ACC112 (cell line): Measurements from ENCODE around the gene DNASE2B.
A peak's percentile ranks its signal among the peaks of the same experiment; 100 is the strongest.
"Not testable (repeated sequence)": the region's sequence is repeated elsewhere in the genome, so short reads cannot be mapped to it uniquely, and the experiment has no call there.

Experiments used
- H2AFZ ChIP-seq: fragments of 200-600 bp; sonication (generic); one replicate; pipeline ENCODE4 v1.6.0; 2017; ENCODE audit warnings: antibody characterized with exemption, low read length; ENCODE audit not compliant: unreplicated experiment
- H3K27ac ChIP-seq: fragments of 200-600 bp; sonication (generic); 2 replicates; pipeline ENCODE4 v1.5.1; 2014; ENCODE audit warnings: low read depth, mild to moderate bottlenecking, antibody characterized with exemption, low read length, moderate library complexity
- H3K27me3 ChIP-seq: fragments of 200-600 bp; sonication (generic); 2 replicates; pipeline ENCODE4 v1.6.1; 2014; ENCODE audit warnings: mild to moderate bottlenecking, antibody characterized with exemption, low read length, moderate library complexity, mixed read lengths; ENCODE audit not compliant: insufficient read depth
- H3K36me3 ChIP-seq: fragments of 200-600 bp; sonication (generic); 2 replicates; pipeline ENCODE4 v1.6.1; 2016; ENCODE audit warnings: mild to moderate bottlenecking, antibody characterized with exemption, low read length, moderate library complexity, mixed read lengths; ENCODE audit not compliant: insufficient read depth
- H3K4me1 ChIP-seq: fragments of 200-600 bp; sonication (generic); one replicate; pipeline ENCODE4 v1.6.1; 2016; ENCODE audit warnings: low read length, mixed read lengths; ENCODE audit not compliant: insufficient read depth, unreplicated experiment, control insufficient read depth
- H3K4me3 ChIP-seq: fragments of 200-600 bp; sonication (generic); 2 replicates; pipeline ENCODE4 v1.5.1; 2014; ENCODE audit warnings: mild to moderate bottlenecking, low read depth, low read length
- H3K79me2 ChIP-seq: fragments of 200-600 bp; sonication (generic); one replicate; pipeline ENCODE4 v1.6.0; 2016; ENCODE audit warnings: low read length; ENCODE audit not compliant: control insufficient read depth, unreplicated experiment, insufficient read depth

The DNASE2B gene

DNA sequence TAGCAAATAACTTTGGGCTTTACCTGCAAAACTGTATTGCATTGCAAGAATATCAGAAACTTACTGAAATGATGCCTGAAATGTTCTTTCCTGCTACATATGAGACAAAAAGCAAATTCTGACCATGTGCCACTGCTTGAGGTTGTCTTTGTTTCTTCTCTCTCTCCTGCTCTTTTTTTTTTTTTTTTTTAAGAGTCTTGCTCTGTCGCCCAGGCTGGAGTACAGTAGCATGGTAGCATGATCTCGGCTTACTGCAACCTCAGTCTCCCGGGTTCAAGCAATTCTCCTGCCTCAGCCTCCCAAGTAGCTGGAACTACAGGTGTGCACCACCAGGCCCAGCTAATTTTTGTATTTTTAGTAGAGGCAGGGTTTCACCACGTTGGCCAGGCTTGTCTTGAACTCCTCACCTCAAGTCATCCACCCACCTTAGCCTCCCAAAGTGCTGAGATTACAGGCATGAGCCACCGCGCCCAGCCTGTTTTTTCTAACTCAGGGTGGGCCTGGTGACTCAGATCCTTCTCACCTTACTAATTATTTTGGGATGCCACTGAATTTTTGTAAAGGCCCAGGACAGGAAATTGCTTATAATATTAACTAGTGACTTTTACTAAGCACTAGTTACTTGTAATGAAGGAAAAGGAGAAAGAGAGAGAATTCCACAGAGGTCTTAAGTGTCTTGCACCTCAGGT, 35.9 kb downstream of the DNASE2B start:
- peak overlapping the region; percentile 92 for H2AFZ ChIP-seq
- no peak overlapping the region for H3K27ac ChIP-seq

DNA sequence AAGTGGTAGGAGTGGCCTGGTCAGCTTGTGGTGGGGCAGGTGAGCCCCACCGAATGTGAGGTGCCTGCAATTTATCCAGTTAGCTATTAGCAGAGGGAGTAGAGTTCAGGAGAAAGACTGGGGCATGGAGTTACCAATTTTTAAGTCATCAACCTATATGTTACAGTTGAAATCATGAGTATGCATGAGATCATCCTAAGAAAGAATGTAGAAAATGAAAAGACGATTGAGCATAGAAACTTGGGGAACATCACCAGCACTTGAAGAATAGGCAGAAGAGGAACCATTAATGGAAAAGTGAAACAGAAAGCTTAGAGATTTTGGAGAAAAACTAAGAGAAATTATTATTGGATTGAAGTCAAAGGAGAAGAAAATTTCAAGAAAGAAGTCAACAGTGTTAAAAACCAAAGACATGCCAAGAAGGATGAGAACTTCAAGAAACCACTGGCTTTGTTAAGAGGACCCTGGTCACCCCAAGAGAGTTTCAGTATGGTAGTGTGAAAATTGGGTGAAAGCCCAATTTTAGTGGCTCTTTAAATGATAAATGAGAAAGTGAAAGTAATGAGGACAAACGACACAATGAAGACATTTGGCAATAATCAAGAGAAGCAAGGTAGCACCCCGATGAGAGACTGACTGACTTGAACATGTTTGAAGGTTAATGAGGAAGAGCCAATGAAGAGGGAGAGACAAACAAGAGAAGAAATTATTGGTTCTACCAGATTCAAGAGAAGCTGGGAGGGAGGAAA, 36.7 kb downstream of the DNASE2B start:
- Histone ChIP-seq H3K27me3 (no peaks in the 10 kb centered on the region), H3K4me1 (peaks cover 24% of the 10 kb centered on the region), H2AFZ (peak overlapping the region; percentile 92), H3K79me2 (no peaks in the 10 kb centered on the region), H3K4me3 (peak overlapping the region; percentile 70), H3K27ac (no peak overlapping the region), H3K36me3 (no peaks in the 10 kb centered on the region)

More for the DNA sequence above, 35.9 kb downstream of the DNASE2B start:
- Histone ChIP-seq H3K36me3 (no peaks in the 10 kb centered on the region), H3K4me1 (peaks cover 24% of the 10 kb centered on the region), H3K27me3 (no peaks in the 10 kb centered on the region), H3K79me2 (no peaks in the 10 kb centered on the region), H3K4me3 (peak overlapping the region; percentile 70)

DNA sequence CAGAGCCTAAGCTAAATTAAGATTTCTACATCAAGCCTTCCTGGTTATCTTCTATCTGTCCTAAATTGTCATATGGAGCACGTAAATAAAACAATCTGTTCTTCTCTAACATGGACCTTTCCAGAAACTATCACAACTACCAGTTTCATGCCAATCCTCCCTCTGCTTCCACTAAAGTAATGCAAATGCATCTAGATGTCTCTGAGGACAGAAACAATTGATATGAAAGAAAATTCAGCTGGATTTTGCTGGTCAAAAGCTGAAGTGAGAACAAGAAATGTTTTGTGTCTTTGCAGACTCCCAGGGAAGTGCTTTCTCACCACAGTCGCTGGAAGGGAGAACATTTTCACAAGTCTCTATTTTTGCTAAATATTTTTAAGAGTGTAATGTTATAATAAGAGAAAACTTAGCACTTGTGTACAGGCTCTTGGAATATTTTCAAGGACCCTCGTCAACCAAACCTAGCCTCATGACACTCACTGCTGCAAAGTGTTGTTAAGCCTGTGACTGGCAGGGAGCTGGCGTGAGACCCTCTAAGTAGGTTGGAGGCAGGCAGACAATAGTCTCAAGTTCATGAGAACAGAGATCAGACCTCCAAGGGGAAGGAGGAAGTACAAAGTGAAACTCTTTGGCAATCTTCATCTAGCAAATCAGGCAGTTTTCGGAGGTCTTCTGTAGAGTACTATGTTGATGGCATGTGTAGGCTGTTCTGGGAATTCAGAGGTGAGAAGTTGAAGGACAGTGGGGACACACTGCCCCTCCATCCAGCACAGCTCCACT, 38.8 kb downstream of the DNASE2B start:
- Histone ChIP-seq H3K79me2 (no peaks in the 10 kb centered on the region), H2AFZ (no peak overlapping the region), H3K4me1 (peaks cover 24% of the 10 kb centered on the region), H3K27me3 (no peaks in the 10 kb centered on the region), H3K36me3 (no peaks in the 10 kb centered on the region), H3K27ac (no peak overlapping the region), H3K4me3 (no peak overlapping the region)

DNA sequence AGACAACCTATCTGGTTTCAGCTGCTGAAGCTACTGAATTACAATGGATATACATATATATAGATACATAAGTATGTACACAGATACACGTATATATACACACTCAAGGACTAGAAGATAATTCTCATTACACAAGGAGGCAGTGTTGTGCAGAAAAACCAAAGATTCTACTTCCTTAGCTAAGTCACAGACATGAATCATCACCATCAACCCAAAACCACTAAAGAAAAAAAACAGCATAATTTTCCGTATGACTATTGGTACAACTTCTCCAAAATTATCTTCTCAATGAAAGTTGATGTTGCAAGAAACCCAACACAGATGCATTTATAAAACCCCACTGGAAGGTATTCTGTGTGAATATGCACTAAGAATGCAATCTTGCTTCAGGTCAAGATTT, 44.0 kb downstream of the DNASE2B start:
- Histone ChIP-seq H3K36me3 (no peaks in the 10 kb centered on the region), H3K27ac (no peak overlapping the region), H3K4me1 (peaks cover 7% of the 10 kb centered on the region), H3K27me3 (no peaks in the 10 kb centered on the region), H3K4me3 (no peak overlapping the region), H2AFZ (no peak overlapping the region), H3K79me2 (no peaks in the 10 kb centered on the region)

DNA sequence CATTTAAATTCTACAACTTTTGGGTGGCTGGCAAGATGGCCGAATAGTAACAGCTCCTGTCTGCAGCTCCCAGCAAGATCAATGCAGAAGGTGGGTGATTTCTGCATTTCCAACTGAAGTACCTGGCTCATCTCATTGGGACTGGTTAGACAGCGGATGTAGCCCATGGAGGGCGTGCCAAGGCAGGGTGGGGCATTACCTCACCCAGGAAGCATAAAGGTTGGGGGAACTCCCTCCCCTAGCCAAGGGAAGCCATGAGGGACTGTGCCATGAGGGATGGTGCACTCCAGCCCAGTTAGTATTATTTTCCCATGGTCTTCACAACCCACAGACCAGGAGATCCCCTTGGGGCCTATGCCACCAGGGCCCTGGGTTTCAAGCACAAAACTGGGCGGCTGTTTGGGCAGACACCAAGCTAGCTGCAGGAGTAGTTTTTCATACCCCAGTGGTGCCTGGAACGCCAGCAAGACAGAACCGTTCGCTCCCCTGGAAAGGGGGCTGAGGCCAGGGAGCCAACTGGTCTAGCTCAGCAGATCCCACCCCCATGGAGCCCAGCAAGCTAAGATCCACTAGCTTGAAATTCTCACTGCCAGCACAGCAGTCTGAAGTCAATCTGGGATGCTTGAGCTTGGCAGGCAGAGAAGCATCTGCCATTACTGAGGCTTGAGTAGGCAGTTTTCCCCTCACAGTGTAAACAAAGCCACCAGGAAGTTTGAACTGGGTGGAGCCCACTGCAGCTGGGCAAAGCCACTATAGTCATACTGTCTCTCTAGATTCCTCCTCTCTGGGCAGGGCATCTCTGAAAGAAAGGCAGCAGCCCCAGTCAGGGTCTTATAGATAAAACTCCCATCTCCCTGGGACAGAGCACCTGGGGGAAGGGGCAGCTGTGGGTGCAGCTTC, 44.7 kb downstream of the DNASE2B start:
- not testable (repeated sequence) for H3K79me2 ChIP-seq, H3K27me3 ChIP-seq, H2AFZ ChIP-seq, H3K36me3 ChIP-seq, H3K4me1 ChIP-seq, H3K27ac ChIP-seq, H3K4me3 ChIP-seq

DNA sequence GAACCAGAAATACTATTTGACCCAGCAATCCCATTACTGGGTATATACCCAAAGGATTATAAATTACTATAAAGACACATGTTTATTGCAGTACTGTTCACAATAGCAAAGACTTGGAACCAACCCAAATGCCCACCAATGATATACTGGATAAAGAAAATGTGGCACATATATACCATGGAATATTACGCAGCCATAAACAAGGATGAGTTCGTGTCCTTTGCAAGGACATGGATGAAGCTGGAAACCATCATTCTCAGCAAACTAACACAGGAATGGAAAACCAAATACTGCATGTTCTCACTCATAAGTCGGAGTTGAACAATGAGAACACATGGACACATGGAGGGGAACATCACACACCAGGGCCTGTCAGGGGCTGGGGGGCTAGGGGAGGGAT, 50.4 kb downstream of the DNASE2B start:
- H2AFZ ChIP-seq, H3K27me3 ChIP-seq, H3K36me3 ChIP-seq, H3K4me1 ChIP-seq, H3K27ac ChIP-seq, H3K79me2 ChIP-seq, H3K4me3 ChIP-seq: not testable (repeated sequence)

DNA sequence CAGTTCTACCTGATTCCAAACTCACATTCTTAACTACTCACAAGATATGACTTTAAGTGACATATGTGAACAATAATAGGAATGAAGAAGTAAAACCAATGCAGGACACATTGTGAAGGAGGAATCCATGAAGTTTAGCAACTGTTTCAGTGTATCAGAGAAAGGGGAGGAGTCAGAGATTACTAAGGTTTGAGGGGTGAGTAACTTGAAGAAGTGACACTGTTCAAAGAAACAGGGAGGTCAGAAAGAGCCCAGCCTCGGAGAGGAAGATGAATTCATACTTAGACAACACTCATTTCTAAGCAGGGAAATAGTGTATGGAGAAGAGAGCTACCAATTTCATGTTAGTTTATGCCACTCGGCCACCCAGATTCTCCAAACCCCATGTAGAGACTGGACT, 52.6 kb downstream of the DNASE2B start:
- no peaks in the 10 kb centered on the region for H3K36me3 ChIP-seq
- no peak overlapping the region for H3K27ac ChIP-seq
- no peaks in the 10 kb centered on the region for H3K79me2 ChIP-seq
- H3K4me3 ChIP-seq: no peak overlapping the region
- H3K27me3 ChIP-seq: peaks cover 9% of the 10 kb centered on the region
- H2AFZ ChIP-seq: no peak overlapping the region
- no peaks in the 10 kb centered on the region for H3K4me1 ChIP-seq

DNA sequence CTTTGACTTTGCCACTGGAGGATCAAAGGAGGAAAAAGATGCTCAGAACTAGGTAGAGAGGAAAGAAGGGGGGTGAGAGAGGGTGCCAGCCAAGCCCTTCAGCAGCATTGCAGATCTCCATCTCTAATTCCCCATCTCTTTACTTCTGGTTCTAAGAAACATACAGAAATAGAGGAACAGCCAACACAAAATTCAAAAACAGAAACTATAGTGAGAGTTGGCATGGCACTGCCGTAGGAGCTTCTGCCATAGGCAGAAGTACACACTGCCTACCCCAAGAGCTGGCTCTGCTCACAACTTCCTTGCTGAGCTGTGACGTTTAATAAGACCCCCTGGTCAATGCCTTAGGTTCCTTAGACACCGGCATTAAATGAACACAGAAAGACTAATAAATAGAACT, 54.2 kb downstream of the DNASE2B start:
- Histone ChIP-seq H3K4me1 (no peaks in the 10 kb centered on the region), H2AFZ (no peak overlapping the region), H3K36me3 (no peaks in the 10 kb centered on the region), H3K27me3 (peaks cover 16% of the 10 kb centered on the region), H3K27ac (no peak overlapping the region), H3K4me3 (no peak overlapping the region), H3K79me2 (no peaks in the 10 kb centered on the region)

DNA sequence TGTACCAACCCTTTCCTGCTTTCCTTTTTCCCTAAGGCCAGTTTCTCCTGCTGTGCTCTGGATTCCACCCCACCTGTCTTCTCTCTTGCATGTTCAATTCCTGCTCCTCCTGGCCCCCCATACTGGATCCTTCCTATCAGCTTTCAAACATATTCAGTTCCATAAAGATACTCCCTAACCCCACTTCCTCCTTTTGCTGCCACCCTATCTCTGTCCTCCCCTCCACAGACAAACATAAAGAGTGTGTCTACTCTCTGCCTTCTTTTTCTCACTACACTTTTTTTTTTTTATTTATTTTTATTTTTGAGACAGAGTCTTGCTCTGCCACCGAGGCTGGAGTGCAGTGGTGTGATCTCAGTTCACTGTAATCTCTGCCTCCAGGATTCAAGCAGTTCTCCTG, 63.8 kb downstream of the DNASE2B start:
- Histone ChIP-seq H3K27ac (no peak overlapping the region), H2AFZ (no peak overlapping the region), H3K4me3 (no peak overlapping the region), H3K36me3 (no peaks in the 10 kb centered on the region), H3K27me3 (peaks cover 17% of the 10 kb centered on the region), H3K4me1 (no peaks in the 10 kb centered on the region), H3K79me2 (no peaks in the 10 kb centered on the region)
